A549 (cell line): ENCODE results near the gene ARHGDIB.

Source experiments
- CEBPB ChIP-seq, 2 experiments: fragments of >200 bp in 1 of 2; sonication (Bioruptor Twin) in 1 of 2; formaldehyde crosslinking in 1 of 2; IDR thresholded peaks; 2 replicates each; pipeline ENCODE4 v1.6.1; 2012 to 2016
- CHD4 ChIP-seq: fragments of 200-600 bp; sonication (generic); IDR thresholded peaks from 2 replicates; pipeline ENCODE4 v1.6.1; 2016; ENCODE audit warnings: antibody characterized with exemption, mild to moderate bottlenecking, borderline replicate concordance
- EP300 ChIP-seq, 2 experiments: fragments of >200 bp; sonication (Bioruptor Twin); formaldehyde crosslinking; IDR thresholded peaks; 2 replicates in 1 of 2; 3 replicates in 1 of 2; pipeline ENCODE4 v1.6.1; 2016 to 2017
- NFE2L2 ChIP-seq: fragments of 150-350 bp; conservative IDR thresholded peaks from 2 replicates; pipeline ENCODE4 v1.6.1; 2014; ENCODE audit warnings: low read length
- POLR2A ChIP-seq: IDR thresholded peaks from 2 replicates; pipeline ENCODE4 v1.6.1; 2012; ENCODE audit warnings: mild to moderate bottlenecking, low read length
- POLR2AphosphoS2 ChIP-seq: conservative IDR thresholded peaks from 2 replicates; pipeline ENCODE4 v1.6.1; 2012; ENCODE audit warnings: low read length, improper control_type of control experiment, inconsistent platforms
- SMC3 ChIP-seq: fragments of >200 bp; sonication (Bioruptor Twin); formaldehyde crosslinking; IDR thresholded peaks from 3 replicates; pipeline ENCODE4 v1.6.1; 2018; ENCODE audit warnings: inconsistent platforms
- TF ChIP-seq, protein P1 (sequence below): IDR thresholded peaks from 2 replicates; pipeline ENCODE4 v1.6.1; 2012
- TF ChIP-seq, protein P2 (sequence below): fragments of >200 bp; sonication (Bioruptor Twin); formaldehyde crosslinking; IDR thresholded peaks from 3 replicates; pipeline ENCODE4 v1.5.1; 2016
- TF ChIP-seq, protein P3 (sequence below): IDR thresholded peaks from 2 replicates; pipeline ENCODE4 v1.6.1; 2012
- TF ChIP-seq, protein P4 (sequence below): fragments of 200-600 bp; sonication (generic); IDR thresholded peaks from 2 replicates; pipeline ENCODE4 v1.6.1; 2016; ENCODE audit warnings: antibody characterized with exemption, mild to moderate bottlenecking, moderate library complexity

DNA sequence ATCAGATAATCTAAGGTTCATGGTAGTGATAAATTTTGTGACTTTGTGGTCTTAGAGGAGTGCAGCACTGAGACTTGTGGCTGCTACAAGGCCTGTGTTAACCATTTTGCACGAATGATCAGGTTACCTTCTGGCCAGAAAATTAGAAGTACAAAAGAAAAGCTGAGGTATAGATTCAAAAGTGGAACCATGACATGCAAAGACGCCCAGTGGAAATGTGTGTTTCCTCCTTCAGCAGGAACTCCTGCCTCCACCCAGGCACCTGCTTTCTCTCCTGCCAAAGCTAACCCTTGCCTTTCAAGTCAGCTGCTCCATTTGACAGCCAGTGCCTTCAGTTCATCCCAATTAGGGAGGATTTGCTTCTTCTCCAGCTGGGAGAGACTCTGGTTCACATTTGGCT lies 21.6 kb upstream of the ARHGDIB start:
- TF ChIP-seq EP300 (IDR thresholded peaks at IDR 0.05) = no peak
- TF ChIP-seq, protein P1, sequence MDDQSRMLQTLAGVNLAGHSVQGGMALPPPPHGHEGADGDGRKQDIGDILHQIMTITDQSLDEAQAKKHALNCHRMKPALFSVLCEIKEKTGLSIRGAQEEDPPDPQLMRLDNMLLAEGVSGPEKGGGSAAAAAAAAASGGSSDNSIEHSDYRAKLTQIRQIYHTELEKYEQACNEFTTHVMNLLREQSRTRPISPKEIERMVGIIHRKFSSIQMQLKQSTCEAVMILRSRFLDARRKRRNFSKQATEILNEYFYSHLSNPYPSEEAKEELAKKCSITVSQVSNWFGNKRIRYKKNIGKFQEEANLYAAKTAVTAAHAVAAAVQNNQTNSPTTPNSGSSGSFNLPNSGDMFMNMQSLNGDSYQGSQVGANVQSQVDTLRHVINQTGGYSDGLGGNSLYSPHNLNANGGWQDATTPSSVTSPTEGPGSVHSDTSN = no peak
- TF ChIP-seq SMC3 = no peak
- TF ChIP-seq, protein P2, sequence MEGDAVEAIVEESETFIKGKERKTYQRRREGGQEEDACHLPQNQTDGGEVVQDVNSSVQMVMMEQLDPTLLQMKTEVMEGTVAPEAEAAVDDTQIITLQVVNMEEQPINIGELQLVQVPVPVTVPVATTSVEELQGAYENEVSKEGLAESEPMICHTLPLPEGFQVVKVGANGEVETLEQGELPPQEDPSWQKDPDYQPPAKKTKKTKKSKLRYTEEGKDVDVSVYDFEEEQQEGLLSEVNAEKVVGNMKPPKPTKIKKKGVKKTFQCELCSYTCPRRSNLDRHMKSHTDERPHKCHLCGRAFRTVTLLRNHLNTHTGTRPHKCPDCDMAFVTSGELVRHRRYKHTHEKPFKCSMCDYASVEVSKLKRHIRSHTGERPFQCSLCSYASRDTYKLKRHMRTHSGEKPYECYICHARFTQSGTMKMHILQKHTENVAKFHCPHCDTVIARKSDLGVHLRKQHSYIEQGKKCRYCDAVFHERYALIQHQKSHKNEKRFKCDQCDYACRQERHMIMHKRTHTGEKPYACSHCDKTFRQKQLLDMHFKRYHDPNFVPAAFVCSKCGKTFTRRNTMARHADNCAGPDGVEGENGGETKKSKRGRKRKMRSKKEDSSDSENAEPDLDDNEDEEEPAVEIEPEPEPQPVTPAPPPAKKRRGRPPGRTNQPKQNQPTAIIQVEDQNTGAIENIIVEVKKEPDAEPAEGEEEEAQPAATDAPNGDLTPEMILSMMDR = no peak
- no peak for TF ChIP-seq POLR2AphosphoS2
- no peak for TF ChIP-seq CHD4
- TF ChIP-seq POLR2A = no peak
- no peak for TF ChIP-seq NFE2L2
- TF ChIP-seq, protein P3, sequence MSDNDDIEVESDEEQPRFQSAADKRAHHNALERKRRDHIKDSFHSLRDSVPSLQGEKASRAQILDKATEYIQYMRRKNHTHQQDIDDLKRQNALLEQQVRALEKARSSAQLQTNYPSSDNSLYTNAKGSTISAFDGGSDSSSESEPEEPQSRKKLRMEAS = no peak
- TF ChIP-seq, protein P4, sequence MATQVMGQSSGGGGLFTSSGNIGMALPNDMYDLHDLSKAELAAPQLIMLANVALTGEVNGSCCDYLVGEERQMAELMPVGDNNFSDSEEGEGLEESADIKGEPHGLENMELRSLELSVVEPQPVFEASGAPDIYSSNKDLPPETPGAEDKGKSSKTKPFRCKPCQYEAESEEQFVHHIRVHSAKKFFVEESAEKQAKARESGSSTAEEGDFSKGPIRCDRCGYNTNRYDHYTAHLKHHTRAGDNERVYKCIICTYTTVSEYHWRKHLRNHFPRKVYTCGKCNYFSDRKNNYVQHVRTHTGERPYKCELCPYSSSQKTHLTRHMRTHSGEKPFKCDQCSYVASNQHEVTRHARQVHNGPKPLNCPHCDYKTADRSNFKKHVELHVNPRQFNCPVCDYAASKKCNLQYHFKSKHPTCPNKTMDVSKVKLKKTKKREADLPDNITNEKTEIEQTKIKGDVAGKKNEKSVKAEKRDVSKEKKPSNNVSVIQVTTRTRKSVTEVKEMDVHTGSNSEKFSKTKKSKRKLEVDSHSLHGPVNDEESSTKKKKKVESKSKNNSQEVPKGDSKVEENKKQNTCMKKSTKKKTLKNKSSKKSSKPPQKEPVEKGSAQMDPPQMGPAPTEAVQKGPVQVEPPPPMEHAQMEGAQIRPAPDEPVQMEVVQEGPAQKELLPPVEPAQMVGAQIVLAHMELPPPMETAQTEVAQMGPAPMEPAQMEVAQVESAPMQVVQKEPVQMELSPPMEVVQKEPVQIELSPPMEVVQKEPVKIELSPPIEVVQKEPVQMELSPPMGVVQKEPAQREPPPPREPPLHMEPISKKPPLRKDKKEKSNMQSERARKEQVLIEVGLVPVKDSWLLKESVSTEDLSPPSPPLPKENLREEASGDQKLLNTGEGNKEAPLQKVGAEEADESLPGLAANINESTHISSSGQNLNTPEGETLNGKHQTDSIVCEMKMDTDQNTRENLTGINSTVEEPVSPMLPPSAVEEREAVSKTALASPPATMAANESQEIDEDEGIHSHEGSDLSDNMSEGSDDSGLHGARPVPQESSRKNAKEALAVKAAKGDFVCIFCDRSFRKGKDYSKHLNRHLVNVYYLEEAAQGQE = no peak
- no peak for TF ChIP-seq CEBPB (IDR thresholded peaks at IDR 0.05)
